Nephron progenitor cell (in vitro differentiated cells): ENCODE results near the gene OR2M4.

Experiments
- DNase-seq: peaks from one replicate; pipeline ENCODE4 v3.0.0; 2021
- H3K27ac Mint-ChIP-seq: 2 replicates; pipeline ENCODE4 v1.8.0; 2021; ENCODE audit warnings: mild to moderate bottlenecking, moderate library complexity, mixed read lengths
- H3K27me3 Mint-ChIP-seq: 2 replicates; pipeline ENCODE4 v1.8.0; 2021; ENCODE audit warnings: mild to moderate bottlenecking, low read depth, mixed read lengths; ENCODE audit not compliant: poor library complexity
- H3K36me3 Mint-ChIP-seq: 2 replicates; pipeline ENCODE4 v1.8.0; 2021; ENCODE audit warnings: low read depth, mixed read lengths
- H3K4me1 Mint-ChIP-seq: 2 replicates; pipeline ENCODE4 v1.8.0; 2021; ENCODE audit warnings: mixed read lengths
- H3K4me3 Mint-ChIP-seq: 2 replicates; pipeline ENCODE4 v1.8.0; 2021; ENCODE audit warnings: mild to moderate bottlenecking, moderate library complexity, mixed read lengths
- H3K9me3 Mint-ChIP-seq: 2 replicates; pipeline ENCODE4 v1.8.0; 2021; ENCODE audit warnings: mild to moderate bottlenecking, moderate library complexity, mixed read lengths
- TF ChIP-seq, protein P1 (sequence below): fragments of 200-600 bp; sonication (generic); IDR thresholded peaks from 2 replicates; pipeline ENCODE4 v1.5.0; 2021; ENCODE audit warnings: antibody characterized with exemption

Gene OR2M4, protein sequence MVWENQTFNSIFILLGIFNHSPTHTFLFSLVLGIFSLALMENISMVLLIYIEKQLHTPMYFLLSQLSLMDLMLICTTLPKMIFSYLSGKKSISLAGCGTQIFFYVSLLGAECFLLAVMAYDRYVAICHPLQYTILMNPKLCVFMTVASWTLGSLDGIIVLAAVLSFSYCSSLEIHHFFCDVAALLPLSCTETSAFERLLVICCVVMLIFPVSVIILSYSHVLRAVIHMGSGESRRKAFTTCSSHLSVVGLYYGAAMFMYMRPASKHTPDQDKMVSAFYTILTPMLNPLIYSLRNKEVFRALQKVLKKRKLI

DNA sequence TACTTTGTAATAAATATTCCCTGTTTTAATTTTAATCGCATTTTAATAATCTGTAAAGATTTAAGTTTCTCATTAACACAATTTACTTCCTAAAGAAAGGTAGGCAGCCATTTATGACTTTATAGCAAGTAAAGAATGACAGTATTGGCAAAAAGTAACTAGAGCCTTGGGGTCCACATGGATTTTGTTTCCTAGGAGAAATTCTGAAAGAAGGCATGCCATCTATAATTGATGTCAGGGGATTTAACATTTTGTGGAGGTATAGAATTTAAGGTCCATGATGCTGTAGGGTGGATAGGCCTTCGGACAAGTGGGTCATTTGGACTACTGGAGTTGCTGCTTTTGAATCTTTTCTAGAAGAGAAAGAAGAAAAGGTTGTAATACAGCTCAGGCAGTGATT, at the start of gene OR2M4:
Gene OR2M4 (plus strand): TSS at position 301 of the 400 bp plus-strand sequence. CDS start 7,512 bp downstream, outside the sequence.
- H3K4me1 Mint-ChIP-seq, result no peaks in the 10 kb centered on the region
- no peak within 1 kb of the TSS for H3K27ac Mint-ChIP-seq
- no peak within 1 kb of the TSS for H3K4me3 Mint-ChIP-seq
- H3K9me3 Mint-ChIP-seq, result peaks cover 87% of the 10 kb centered on the region
- DNase-seq, result no peak
- no peaks in the 10 kb centered on the region for H3K36me3 Mint-ChIP-seq
- H3K27me3 Mint-ChIP-seq, result no peaks in the 10 kb centered on the region
- TF ChIP-seq, protein P1, sequence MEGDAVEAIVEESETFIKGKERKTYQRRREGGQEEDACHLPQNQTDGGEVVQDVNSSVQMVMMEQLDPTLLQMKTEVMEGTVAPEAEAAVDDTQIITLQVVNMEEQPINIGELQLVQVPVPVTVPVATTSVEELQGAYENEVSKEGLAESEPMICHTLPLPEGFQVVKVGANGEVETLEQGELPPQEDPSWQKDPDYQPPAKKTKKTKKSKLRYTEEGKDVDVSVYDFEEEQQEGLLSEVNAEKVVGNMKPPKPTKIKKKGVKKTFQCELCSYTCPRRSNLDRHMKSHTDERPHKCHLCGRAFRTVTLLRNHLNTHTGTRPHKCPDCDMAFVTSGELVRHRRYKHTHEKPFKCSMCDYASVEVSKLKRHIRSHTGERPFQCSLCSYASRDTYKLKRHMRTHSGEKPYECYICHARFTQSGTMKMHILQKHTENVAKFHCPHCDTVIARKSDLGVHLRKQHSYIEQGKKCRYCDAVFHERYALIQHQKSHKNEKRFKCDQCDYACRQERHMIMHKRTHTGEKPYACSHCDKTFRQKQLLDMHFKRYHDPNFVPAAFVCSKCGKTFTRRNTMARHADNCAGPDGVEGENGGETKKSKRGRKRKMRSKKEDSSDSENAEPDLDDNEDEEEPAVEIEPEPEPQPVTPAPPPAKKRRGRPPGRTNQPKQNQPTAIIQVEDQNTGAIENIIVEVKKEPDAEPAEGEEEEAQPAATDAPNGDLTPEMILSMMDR, result no peak

DNA sequence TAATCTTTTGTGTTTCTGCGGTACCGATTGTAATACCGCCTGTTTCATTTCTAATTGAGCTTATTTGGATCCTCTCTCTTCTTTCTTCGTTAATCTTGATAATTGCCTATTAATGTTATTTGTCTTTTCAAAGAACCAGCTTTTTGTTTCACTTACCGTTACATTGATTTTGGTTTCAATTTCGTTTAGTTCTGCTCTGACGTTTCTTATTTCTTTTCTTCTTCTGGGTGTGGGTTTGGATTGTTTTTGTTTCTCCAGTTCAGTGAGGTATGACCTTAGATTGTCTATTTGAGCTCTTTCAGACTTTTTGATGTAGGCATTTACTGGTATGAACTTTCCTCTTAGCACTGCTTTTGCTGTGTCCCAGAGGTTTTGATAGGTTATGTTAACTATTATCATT, 47.2 kb upstream of the OR2M4 start:
- no peak for DNase-seq
- H3K9me3 Mint-ChIP-seq, result peaks cover 81% of the 10 kb centered on the region
- H3K36me3 Mint-ChIP-seq, result no peaks in the 10 kb centered on the region
- H3K4me1 Mint-ChIP-seq, result no peaks in the 10 kb centered on the region
- H3K27me3 Mint-ChIP-seq, result no peaks in the 10 kb centered on the region
- H3K27ac Mint-ChIP-seq, result no peak overlapping the region
- no peak overlapping the region for H3K4me3 Mint-ChIP-seq
- TF ChIP-seq, protein P1, result no peak

DNA sequence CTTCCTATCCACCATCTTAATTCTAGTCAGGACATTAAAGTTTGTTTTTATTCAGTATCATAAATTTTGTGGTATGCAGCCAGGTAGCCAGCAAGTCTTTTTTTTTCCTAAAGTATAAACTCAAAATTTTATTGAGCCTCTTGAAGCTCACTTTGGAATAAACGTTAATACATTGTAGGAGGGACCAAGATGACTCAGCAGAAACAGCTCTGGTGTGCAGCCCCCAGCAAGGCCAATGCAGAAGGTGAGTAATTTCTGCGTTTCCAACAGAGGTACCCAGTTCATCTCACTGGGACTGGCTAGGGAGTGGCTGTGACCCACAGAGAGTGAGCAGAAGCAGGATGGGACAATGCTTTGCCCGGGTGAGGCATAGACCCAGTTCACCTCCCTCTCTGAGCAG, 43.9 kb upstream of the OR2M4 start:
- Mint-ChIP-seq H3K4me1 (no peaks in the 10 kb centered on the region), H3K27ac (no peak overlapping the region), H3K27me3 (peaks cover 2% of the 10 kb centered on the region), H3K9me3 (peaks cover 87% of the 10 kb centered on the region), H3K4me3 (no peak overlapping the region), H3K36me3 (no peaks in the 10 kb centered on the region)
- TF ChIP-seq, protein P1, result no peak
- no peak for DNase-seq

DNA sequence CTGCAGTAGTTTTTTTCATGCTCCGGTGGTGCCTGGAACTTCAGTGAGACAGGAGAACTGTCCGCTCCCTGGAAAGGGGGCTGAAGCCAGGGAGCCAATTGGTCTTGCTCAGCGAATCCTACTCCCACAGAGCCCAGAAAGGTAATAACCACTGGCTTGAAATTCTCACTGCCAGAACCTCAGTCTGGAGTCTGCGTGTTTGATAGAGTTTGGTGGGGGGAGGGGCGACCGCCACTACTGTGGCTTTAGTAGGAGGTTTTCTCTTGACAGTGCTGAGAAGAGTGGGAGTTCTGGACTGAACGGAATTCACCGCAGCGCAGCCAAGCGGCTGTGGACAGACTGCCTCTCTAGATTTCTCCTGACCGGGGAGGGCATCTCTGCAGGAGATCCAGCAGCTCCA, 42.2 kb upstream of the OR2M4 start:
- H3K4me3 Mint-ChIP-seq, result no peak overlapping the region
- H3K27ac Mint-ChIP-seq, result no peak overlapping the region
- peaks cover 2% of the 10 kb centered on the region for H3K27me3 Mint-ChIP-seq
- TF ChIP-seq, protein P1, result no peak
- DNase-seq, result no peak
- H3K36me3 Mint-ChIP-seq, result no peaks in the 10 kb centered on the region
- H3K4me1 Mint-ChIP-seq, result no peaks in the 10 kb centered on the region
- peaks cover 87% of the 10 kb centered on the region for H3K9me3 Mint-ChIP-seq

DNA sequence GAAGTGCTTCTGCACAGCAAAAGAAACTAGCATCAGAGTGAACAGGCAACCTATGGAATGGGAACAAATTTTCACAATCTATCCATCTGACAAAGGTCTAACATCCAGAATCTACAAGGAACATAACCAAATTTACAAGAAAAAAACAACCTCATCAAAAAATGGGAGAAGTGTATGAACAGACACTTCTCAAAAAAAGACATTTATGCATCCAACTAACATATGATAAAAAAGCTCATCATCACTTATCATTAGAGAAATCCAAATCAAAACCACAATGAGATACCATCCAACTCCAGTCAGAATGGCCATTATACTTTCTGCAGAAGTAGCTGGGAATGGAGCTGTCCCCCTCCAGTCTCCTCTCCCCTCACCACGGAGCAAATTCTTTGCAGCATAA, 37.1 kb upstream of the OR2M4 start:
- Mint-ChIP-seq H3K9me3 (peaks cover 73% of the 10 kb centered on the region), H3K36me3 (no peaks in the 10 kb centered on the region), H3K4me3 (no peak overlapping the region), H3K27me3 (peaks cover 2% of the 10 kb centered on the region), H3K4me1 (no peaks in the 10 kb centered on the region), H3K27ac (no peak overlapping the region)
- no peak for DNase-seq
- TF ChIP-seq, protein P1, result no peak

DNA sequence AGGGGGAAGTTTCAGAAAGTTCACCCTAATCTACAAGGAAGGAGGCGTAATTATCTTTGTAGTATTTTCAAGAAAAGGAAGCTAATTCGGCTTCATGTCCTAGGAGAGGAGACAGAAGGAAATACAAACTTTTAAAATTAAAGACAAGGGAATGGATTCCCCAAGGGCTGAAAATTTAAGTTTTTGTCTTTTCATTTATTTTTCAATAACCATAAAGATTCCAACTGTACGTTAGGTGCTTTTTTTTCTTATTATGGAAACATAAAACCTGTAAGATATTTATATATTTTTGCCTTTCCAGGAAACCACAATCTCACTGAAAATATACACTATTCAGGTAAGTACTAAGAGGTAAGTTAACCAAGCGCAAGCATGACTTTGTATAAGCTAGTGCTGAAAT, 34.3 kb upstream of the OR2M4 start, which contains the start of gene OR2M3:
Gene OR2M3 (plus strand): TSS at position 301 of the 400 bp plus-strand sequence. CDS start 5,803 bp downstream, outside the sequence.
- Mint-ChIP-seq H3K4me3 (no peak within 1 kb of the TSS), H3K9me3 (peaks cover 73% of the 10 kb centered on the region), H3K27me3 (no peaks in the 10 kb centered on the region), H3K4me1 (no peaks in the 10 kb centered on the region), H3K36me3 (no peaks in the 10 kb centered on the region), H3K27ac (no peak within 1 kb of the TSS)
- no peak for DNase-seq
- TF ChIP-seq, protein P1, result no peak
